ENCODE measurements around the gene AQP1.

Gene AQP1

DNA sequence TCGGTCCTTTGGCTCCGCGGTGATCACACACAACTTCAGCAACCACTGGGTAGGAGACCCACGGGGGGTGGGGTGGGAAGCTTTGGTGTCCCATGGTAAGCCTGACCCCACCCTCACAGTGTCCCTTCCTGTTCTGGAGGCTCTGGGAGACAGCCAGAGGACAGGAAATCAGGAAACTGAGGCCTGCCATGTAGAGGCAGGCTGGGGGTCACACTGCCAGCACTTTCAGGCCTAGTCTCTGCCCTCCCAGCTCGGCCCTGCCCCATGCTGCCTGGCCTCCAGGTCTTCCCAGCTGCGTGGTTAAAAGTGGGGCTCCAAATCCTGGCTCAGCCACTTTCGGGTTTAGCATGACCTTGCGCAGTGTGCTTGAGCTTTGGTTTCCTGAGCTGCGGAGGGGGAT is 10.9 kb downstream of the AQP1 start:
- DNase-seq: no peak

DNA sequence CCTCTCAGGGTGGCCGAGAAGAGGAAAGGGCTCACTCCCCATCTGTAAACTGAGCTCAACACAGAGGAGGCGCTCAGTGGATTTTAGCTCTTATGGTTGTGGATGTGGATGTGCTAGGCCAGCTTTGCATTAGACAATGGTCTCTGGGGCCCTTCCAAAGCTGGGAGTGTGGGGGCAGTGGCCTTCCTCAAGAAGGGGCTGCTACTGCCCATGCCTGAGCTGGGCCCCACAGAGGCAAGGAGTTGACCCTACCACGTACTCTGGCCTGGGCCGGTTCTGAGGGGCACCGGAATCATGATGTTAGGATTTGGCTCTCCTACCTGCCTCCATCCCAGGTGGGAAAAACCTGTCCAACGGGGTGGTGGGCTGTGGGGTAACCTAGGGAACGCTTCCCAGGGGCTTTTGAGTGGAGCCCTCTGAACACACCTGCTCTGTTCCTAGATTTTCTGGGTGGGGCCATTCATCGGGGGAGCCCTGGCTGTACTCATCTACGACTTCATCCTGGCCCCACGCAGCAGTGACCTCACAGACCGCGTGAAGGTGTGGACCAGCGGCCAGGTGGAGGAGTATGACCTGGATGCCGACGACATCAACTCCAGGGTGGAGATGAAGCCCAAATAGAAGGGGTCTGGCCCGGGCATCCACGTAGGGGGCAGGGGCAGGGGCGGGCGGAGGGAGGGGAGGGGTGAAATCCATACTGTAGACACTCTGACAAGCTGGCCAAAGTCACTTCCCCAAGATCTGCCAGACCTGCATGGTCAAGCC is 11.5 kb downstream of the AQP1 start:
- DNase-seq: no peak

- no peak for DNase-seq
Measured at GRCh38 chr7:30923774-30924413, 12.2 kb downstream of the AQP1 start.

- DNase-seq: no peak
Measured at GRCh38 chr7:30924624-30925023, 13.0 kb downstream of the AQP1 start.

GRCh38 chr7:30925117-30925516 is 13.5 kb downstream of the AQP1 start:
- DNase-seq: no peak

GRCh38 chr7:30925913-30926312 is 14.3 kb downstream of the AQP1 start:
- no peak for DNase-seq

- no peak for DNase-seq
Measured at GRCh38 chr7:30926313-30926712, 14.7 kb downstream of the AQP1 start.

DNA sequence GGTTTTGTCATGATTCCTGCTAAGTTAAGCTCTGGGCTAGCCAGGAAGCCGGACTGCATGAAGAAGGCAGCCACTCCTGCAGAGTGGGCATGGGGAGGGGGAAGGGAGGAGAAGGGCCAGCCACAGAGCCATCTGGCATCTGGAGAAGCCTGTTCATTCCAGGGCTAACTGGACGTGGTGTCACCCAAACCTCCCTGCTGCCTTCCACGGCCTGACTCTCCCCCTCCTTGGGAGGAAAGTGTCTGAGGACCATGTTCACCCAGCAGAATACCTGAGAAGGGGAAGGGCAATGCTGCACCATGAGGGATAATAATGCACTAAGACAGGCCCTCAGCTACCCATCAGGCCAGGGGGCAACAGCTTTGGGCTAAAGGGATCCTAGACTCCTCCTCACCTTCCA is 15.4 kb downstream of the AQP1 start:
- DNase-seq: no peak

DNA sequence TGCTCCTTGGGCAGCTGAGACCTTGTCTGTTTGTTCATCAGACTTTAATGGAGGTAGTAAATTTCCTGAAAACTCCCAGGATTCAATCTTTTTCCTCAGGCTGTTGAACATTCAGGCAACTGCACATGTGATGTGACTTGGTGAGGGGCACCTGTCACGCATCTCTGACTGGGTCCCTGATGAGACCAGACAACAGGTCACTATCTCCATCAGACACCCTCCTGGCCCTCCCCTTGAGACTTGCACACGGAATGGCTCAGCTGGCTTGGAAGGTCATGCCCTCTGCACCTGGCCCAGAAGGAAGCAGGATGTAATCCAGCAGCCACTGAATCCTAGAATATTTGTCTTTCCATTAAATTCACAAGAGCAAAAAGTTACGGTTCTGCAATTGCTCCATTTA is 15.9 kb downstream of the AQP1 start:
- DNase-seq: no peak

GRCh38 chr7:30928254-30928872 is 16.7 kb downstream of the AQP1 start:
- DNase-seq: no peak

DNA sequence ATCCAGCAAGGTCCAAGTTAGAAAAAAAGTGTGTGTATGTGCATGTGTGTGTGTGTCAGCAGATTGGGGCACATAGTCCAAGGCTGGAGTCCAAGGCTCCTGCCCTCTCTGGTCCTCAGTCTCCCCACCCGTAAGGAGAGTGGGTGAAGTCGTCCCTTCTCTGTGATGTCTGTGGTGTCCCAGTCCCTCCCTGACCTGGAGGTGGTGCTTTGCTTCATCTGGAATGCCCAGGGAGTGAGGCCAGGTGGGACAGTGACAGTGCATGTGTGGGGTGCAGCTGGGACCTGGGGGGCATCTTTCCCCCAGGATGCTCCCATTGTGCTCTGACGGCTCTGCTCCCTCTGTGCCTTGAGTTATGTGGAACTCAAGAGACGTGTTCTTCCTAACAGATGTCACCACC is 18.0 kb downstream of the AQP1 start:
- no peak for DNase-seq

DNA sequence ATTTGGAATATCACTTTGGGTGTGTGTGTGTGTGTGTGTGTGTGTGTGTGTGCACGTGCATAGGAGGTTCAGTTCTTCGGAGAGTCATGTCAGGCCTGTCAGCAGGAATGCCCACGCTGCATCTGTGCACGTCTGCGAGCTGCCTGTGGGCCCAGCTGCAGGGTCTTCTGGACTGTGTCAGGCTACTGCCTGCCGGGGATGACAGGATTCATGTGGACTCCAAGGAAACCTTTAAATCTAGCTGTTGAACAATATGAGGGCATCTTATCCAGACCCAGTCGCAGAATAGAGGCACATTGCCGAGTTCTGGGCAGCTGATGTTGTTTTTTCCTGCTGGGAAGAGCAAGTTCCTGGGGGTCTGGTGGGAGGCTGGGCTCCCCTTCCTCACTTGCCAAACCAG is 19.0 kb downstream of the AQP1 start:
- peak; percentile 48 for DNase-seq

GRCh38 chr7:30931161-30931928 is 19.7 kb downstream of the AQP1 start:
- DNase-seq: no peak

DNA sequence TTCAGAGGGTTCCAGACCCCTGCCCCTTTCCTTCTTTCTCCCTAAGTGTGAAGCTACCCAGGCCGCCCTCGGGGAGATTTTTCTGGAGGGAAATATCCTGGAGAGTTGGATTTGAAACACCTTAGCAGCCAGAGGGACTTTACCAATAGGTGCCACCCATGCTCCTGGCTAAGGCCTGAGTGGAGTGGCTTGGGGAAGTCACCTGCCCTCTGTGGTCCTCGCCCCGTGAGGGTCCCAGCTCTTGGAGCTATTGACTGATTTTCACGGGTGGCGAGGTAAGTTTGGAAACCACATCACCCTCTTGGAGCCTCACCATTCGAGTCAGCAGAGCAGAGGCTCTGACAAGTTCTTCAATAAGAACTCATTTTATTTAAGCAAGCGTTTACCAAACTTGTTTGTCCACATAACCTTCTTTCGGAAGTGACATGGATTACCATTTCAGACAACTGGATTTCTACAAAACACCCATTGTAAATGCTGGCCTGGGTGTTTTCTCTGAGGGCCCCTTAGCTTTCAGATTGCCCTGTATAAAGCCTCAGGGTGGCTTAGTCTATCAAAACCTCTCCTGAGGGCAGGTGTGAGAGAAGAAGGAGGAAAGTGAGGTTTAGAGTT is 20.4 kb downstream of the AQP1 start:
- no peak for DNase-seq

DNA sequence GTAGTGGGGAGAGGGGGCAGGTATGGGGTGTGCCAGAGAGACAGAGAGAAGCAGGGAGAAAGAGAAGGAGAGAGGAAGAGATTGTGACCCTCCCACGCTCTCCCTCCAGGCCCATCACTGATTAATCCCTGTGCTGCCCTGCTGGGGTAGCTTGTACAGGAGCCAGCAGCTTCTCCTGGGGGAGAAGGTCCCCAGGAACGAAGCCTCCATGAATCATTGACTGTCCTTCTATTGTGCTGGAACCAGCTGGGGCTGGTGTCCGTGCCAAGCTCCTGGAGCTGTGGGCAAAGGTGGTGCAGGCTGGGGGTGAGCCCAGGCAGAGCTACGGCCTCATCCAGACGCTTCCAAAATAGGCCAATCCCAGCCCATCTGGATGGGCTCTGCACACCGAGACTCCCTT is 20.9 kb downstream of the AQP1 start:
- no peak for DNase-seq

DNA sequence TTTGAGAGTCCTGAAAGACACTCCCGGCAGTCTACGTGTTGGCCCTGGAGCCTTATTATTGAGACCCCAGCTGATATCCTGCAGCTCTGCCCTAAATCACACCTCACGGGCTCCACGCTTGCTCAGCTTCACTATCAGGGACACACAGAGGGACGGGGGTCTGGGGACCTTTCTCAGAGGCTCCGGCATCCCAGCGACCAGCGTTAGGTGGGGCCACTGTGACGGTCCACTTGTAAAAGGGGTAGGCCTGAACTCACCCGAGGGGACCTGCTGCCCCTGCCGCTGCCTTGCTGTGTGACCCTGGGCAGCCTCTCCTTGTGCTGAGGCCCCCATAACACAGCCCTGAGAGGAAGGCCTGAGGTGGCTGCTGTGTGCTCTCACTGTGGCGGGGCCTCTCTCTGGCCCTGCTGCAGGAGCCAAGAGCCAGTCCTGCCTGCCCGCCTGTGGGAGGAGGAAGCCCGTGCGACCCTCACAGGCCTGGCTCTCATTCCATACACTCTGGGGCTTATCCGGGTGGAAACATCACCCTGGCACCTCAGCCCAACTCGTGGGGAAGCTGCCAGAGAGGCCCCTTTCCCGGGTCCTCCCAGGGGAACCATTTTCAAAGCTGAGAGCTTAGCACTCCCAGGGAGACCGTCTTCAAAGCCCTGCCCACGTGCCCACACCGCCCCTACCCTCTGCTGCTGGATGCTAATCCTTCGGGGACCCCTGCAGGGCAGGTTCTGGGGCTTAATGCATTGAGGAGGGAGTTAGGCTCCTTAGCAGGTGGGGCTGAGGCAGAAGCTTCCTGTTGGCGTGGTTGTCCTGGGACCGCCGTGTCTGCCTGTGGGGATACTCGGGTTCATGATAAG is 21.7 kb downstream of the AQP1 start:
- peak; percentile 58 for DNase-seq

DNA sequence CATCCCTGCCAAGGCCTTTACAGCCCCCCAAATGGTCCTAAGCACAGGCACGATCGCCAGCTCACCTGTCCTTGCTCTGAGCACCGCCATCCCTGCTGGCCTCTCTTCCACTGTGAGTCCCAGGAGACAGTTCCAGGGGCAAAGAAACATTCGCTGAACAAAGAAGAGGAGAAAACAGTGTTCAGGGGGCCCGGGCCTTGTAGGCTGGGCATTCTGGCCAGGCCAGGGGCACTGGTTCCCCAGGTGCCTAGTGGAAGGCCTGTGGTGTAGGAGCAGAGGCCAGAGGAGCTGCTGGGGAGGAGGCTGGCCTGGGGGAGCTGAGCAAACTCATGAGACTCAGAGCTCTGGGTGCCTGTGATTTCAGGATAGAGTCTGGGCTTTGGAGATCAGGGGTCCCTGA is 22.6 kb downstream of the AQP1 start:
- no peak for DNase-seq

DNA sequence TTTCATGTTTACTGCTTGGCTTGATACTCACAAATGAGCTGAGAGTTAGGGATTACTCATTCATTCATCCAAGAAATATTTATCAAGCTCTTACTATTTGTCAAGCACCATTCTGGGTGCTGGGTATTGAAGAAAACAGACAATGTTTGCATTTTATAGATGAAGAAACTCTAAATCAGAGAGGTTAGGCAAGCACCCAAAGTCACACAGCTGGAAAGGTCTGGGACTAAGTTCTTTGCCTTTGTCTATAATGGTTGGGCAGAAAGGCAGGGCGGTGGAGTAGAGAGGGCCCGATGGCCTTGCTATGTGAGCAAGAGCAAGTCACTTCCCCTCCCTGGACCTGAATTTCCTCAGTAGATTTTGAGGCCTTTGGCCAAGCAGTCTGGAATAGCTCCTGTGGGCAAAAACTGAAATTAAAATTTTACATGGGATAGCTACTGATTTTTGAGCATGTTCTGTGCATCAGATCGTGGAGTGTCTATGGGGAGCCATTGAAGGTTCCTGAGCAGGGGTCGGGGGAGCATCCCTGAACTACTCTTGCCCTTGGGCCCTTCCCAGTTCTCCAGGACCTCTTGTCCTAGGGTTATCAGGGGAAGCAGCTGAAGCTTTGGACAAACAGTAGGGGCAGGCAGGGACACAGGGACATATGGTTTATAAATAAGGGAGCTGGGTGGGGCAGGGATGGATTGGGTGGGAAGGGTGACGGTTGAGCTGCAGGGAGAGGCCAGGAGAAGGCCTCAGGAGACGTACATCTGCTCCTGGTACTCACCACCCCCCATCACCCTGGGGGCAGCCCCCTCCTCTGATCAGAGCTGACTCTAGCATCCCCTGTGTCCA is 23.3 kb downstream of the AQP1 start:
- DNase-seq: no peak

DNA sequence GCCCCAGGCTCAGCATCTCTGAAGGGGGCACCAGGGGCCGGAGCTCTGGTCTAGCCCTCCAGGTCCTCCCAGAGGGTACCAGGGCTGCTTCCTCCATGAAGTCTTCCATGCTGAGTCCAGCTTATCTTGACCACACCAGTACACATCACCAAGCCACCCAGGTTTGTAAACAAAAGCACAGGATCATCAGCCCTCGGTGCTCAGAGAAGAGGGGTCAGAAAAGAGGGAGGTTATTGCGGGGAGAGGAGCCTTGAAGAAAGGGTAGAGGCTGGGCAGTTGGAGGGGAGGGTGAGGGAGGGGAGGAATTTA is 23.9 kb downstream of the AQP1 start:
- no peak for DNase-seq

DNA sequence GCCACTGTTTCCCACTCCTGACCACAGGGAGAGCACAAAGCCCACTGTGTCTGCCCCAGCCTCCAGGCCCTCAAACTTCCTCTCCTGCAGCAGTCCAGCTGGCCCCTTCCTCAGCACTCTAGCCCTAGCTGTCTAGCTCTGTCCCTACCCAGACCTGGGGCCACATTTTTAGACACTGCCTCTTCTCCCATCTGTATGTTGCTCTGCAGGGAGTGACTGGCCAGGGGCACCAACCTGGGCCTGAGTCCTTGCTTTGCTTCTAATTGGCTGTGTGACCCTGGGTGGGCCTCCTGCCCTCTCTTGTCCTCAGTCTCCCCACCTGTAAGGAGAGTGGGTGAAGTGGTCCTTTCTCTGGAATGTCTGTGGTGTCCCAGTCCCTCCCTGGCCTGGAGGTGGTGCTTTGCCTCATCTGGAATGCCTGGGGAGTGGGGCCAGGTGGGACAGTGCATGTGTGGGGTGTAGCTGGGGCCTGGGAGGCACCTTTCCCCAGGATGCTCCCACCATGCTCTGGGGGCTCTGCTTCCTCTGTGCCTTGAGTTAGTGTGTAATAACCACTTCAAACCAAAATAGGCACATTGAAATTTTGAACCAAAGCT is 25.1 kb downstream of the AQP1 start:
- no peak for DNase-seq

GRCh38 chr7:30937416-30937815 is 25.8 kb downstream of the AQP1 start:
- no peak for DNase-seq

All from eye (tissue), 1 donor.